MM.1S (cell line): ENCODE results near the gene SRCIN1.

Experiments
- CTCF ChIP-seq: fragments of 300-600 bp; sonication (generic); IDR thresholded peaks from 2 replicates; pipeline ENCODE4 v1.5.1; 2016; ENCODE audit warnings: antibody characterized with exemption, low read length, mixed read lengths
- EZH2phosphoT487 ChIP-seq: fragments of 300-600 bp; sonication (generic); IDR thresholded peaks from 2 replicates; pipeline ENCODE4 v1.6.1; 2018; ENCODE audit warnings: antibody characterized with exemption, low read length

- no peak for TF ChIP-seq CTCF
- TF ChIP-seq EZH2phosphoT487, result no peak
Observed at GRCh38 chr17:38578229-38579082, 27.3 kb downstream of the SRCIN1 start.
